Mucosa of gallbladder (tissue), 1 donor: ENCODE measurements around the gene KCNMA1. TPM values are rescaled to one million over a fixed set of nuclear protein-coding genes. Genes with fewer than 3 reads are reported as not detected.
"Not testable (repeated sequence)": the region's sequence is repeated elsewhere in the genome, so short reads cannot be mapped to it uniquely, and the experiment has no call there.

Experiments
- DNase-seq: peaks from one replicate; pipeline ENCODE4 v3.0.0-alpha.2; 2020; ENCODE audit warnings: low spot score
- total RNA-seq: library from RNA; stranded (reverse); gene quantifications from one replicate; pipeline ENCODE4 v1.2.1, GENCODE V29; 2021
- donor health status: DM: no; HTN: no; CAD: no.

Gene KCNMA1
- total RNA-seq, 1 donor from 2014 or later: 101 TPM

- DNase-seq: no peak
Measured at GRCh38 chr10:77396290-77396689, 241.3 kb downstream of the KCNMA1 start.

GRCh38 chr10:77393821-77394501, 243.6 kb downstream of the KCNMA1 start:
- DNase-seq: no peak

- no peak for DNase-seq
Measured at GRCh38 chr10:77393411-77393810, 244.2 kb downstream of the KCNMA1 start.

GRCh38 chr10:77392851-77393250, 244.8 kb downstream of the KCNMA1 start:
- DNase-seq: no peak

GRCh38 chr10:77392236-77392721, 245.3 kb downstream of the KCNMA1 start:
- no peak for DNase-seq

GRCh38 chr10:77391605-77392235, 245.9 kb downstream of the KCNMA1 start:
- peak; percentile 71 for DNase-seq

- DNase-seq: no peak
Measured at GRCh38 chr10:77390481-77390891, 247.1 kb downstream of the KCNMA1 start.

- DNase-seq: no peak
Measured at GRCh38 chr10:77388571-77389100, 249.0 kb downstream of the KCNMA1 start.

- DNase-seq: not testable (repeated sequence)
Measured at GRCh38 chr10:77387701-77388100, 249.9 kb downstream of the KCNMA1 start.

- no peak for DNase-seq
Measured at GRCh38 chr10:77387247-77387646, 250.4 kb downstream of the KCNMA1 start.

- no peak for DNase-seq
Measured at GRCh38 chr10:77386838-77387237, 250.8 kb downstream of the KCNMA1 start.

- no peak for DNase-seq
Measured at GRCh38 chr10:77386365-77386764, 251.2 kb downstream of the KCNMA1 start.

- DNase-seq: no peak
Measured at GRCh38 chr10:77385315-77385714, 252.3 kb downstream of the KCNMA1 start.

- no peak for DNase-seq
Measured at GRCh38 chr10:77383861-77384553, 253.6 kb downstream of the KCNMA1 start.

- DNase-seq: no peak
Measured at GRCh38 chr10:77381750-77382149, 255.9 kb downstream of the KCNMA1 start.

- DNase-seq: no peak
Measured at GRCh38 chr10:77380723-77381122, 256.9 kb downstream of the KCNMA1 start.

GRCh38 chr10:77380191-77380590, 257.4 kb downstream of the KCNMA1 start:
- DNase-seq: no peak

GRCh38 chr10:77378366-77379349, 258.9 kb downstream of the KCNMA1 start:
- DNase-seq: no peak

GRCh38 chr10:77377678-77378352, 259.8 kb downstream of the KCNMA1 start:
- no peak for DNase-seq

- DNase-seq: no peak
Measured at GRCh38 chr10:77377034-77377433, 260.6 kb downstream of the KCNMA1 start.

GRCh38 chr10:77374189-77374656, 263.4 kb downstream of the KCNMA1 start:
- no peak for DNase-seq
